ENCODE data around the gene SEC22A. TPM values are rescaled to one million over a fixed set of nuclear protein-coding genes. Genes with fewer than 3 reads are reported as not detected.
A peak's percentile ranks its signal among the peaks of the same experiment; 100 is the strongest.

The SEC22A gene
- total and polyA plus RNA-seq, 2 of the 8 experiments (the other 6 are each of a cell fraction or from before 2014, with no cell fraction given), result 10.6 to 17.1 TPM

DNA sequence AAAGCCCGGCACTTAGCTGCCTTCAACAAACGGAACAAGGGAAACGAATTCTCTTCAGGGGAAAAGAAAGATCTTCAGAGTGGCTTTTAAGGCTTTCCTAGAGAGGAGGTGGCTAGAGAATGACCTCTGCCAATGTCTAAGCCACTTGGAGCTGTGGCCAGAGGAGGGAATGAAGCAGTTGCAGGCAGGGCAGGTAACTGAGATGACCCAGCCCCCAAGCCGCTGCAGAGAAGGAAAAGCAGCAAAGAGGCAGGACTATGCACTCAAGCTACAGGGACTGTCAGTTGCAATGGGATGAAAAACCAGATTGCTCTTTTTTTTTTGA, 113.5 kb downstream of the SEC22A start:
- Histone ChIP-seq H3K4me3 (ENCODE audit: extremely low read depth in 1 of 4, insufficient read depth in 2 of 4, low read depth in 3 of 4, low read length in 4 of 4) (peak overlapping the region in 1 of 4 experiments; percentile 50; a peak in 2 of 8 replicates), H2AFZ (ENCODE audit: low read length) (no peak overlapping the region), H3K9ac (replicated peaks in 1 of 4; ENCODE audit: extremely low read depth in 1 of 4, low read depth in 3 of 4, low read length in 3 of 4) (peak overlapping the region in 1 of 4 experiments; percentile 7; a peak in 3 of 7 replicates), H2BK12ac (ENCODE audit: low read depth, low read length) (peak overlapping the region; percentile 84), H2AK5ac (ENCODE audit: low read depth, low read length) (peak overlapping the region; percentile 89; the same call in 1 of the 2 replicates), H3K23me2 (ENCODE audit: low read depth, low read length) (peaks cover 10% of the 10 kb centered on the region; the same call in 1 of the 2 replicates), H2BK20ac (ENCODE audit: low read length) (peak overlapping the region; percentile 94; the same call in 1 of the 2 replicates), H3K27ac (ENCODE audit: low read depth, low read length) (peak overlapping the region; percentile 78; the same call in 1 of the 2 replicates), H2BK120ac (replicated peaks; ENCODE audit: low read depth, low read length) (peak overlapping the region; percentile 97), H3K23ac (ENCODE audit: insufficient read length) (no peak overlapping the region), H3K4me2 (ENCODE audit: insufficient read depth in 1 of 2, low read depth in 2 of 2, low read length in 2 of 2) (peak overlapping the region; percentile 63 to 66), H3K27me3 (replicated peaks in 1 of 4; ENCODE audit: control insufficient read depth in 3 of 4, extremely low read depth in 1 of 4, insufficient read depth in 3 of 4, low read length in 3 of 4) (no peaks in the 10 kb centered on the region; a peak in 1 of 7 replicates), H4K20me1 (replicated peaks in 1 of 2; ENCODE audit: control insufficient read depth in 1 of 2, insufficient read depth in 2 of 2, low read length in 2 of 2) (no peaks in the 10 kb centered on the region), H3K4me1 (replicated peaks in 1 of 4; ENCODE audit: control insufficient read depth in 3 of 4, insufficient read depth in 4 of 4, low read length in 3 of 4) (peaks cover 27 to 64% (median 41%) of the 10 kb centered on the region in 4 experiments), H3K18ac (ENCODE audit: extremely low read depth, low read length) (peak overlapping the region; percentile 91), H3K79me2 (ENCODE audit: control insufficient read depth in 1 of 2, insufficient read depth in 2 of 2, low read length in 2 of 2) (peaks cover 0 to 25% of the 10 kb centered on the region in 2 experiments; a peak in 2 of 4 replicates), H3K36me3 (ENCODE audit: control insufficient read depth in 2 of 4, insufficient read depth in 4 of 4, low read length in 3 of 4) (no peaks in the 10 kb centered on the region; a peak in 1 of 8 replicates), H2BK5ac (ENCODE audit: low read depth, low read length) (peak overlapping the region; percentile 98), H3K56ac (replicated peaks; ENCODE audit: insufficient read length, low read depth, low read length) (no peak overlapping the region), H2BK15ac (ENCODE audit: low read length) (0 out of 2 replicates have a peak overlapping the region, but pooled peaks have one; percentile 36), H4K91ac (replicated peaks; ENCODE audit: insufficient read length, low read length) (peak overlapping the region; percentile 100), H3K4ac (replicated peaks; ENCODE audit: insufficient read length, low read depth, low read length) (no peak overlapping the region), H4K5ac (ENCODE audit: insufficient read length, low read depth, low read length) (peak overlapping the region; percentile 34), H3K79me1 (ENCODE audit: low read depth, low read length) (0 out of 2 replicates have a peak, but pooled peaks cover 2% of the 10 kb centered on the region), H3K9me3 (ENCODE audit: insufficient read depth in 2 of 2, low read depth in 1 of 2, low read length in 1 of 2) (no peaks in the 10 kb centered on the region), H4K8ac (ENCODE audit: extremely low read depth, insufficient read depth, low read length) (no peak overlapping the region), H3K14ac (ENCODE audit: insufficient read length) (no peak overlapping the region)
- 7% methylated on average over 4 of the region's 4 CpGs; no CpG with 5 or more reads in 1 of the 2 experiments for WGBS, 2 experiments (ENCODE audit: extremely low coverage in 1 of 2, insufficient coverage in 1 of 2, insufficient read length in 1 of 2, insufficient replicate concordance in 2 of 2, low coverage in 1 of 2, low lambda C conversion rate in 2 of 2, missing lambda C conversion rate in 1 of 2)
- ChIA-PET POLR2A (ENCODE audit: partially characterized antibody) (interaction anchor here (1.0 to 3.7 kb wide), 16 partner anchors 10 to 337 kb away, joined by 3 to 35 read pairs (median 6); partner anchors contain the start of genes ADCY5 and SEC22A), CTCF (ENCODE audit: partially characterized antibody) (interaction anchor here (0.6 to 3.8 kb wide), 19 partner anchors 9 to 703 kb away, joined by 3 to 39 read pairs (median 5); partner anchors contain the start of gene ADCY5)
- TF ChIP-seq CREB1 (IDR thresholded peaks at IDR 0.05), result peak; percentile 0; the same call in 1 of the 2 replicates
- no peak for TF ChIP-seq HDAC2 (IDR thresholded peaks at IDR 0.05; ENCODE audit: borderline replicate concordance in 1 of 2, low read depth in 2 of 2, low read length in 2 of 2)
- TF ChIP-seq TAF7 (optimal IDR thresholded peaks at IDR 0.05; ENCODE audit: borderline replicate concordance, low read depth, low read length), result peak; percentile 58
- peak; percentile 43 for TF ChIP-seq ASH2L (IDR thresholded peaks at IDR 0.05; ENCODE audit: low read length)
- no peak for TF ChIP-seq SIN3A (conservative IDR thresholded peaks at IDR 0.05 in 1 of 2, IDR thresholded peaks at IDR 0.05 in 1 of 2; ENCODE audit: low read depth in 1 of 2, low read length in 2 of 2)
- peak in 1 of 2 experiments; percentile 16; a peak in 1 of 3 replicates for TF ChIP-seq POLR2A (IDR thresholded peaks at IDR 0.05; ENCODE audit: control extremely low read depth in 1 of 2, low read depth in 2 of 2, low read length in 2 of 2)
- TF ChIP-seq CBX8 (IDR thresholded peaks at IDR 0.05; ENCODE audit: borderline replicate concordance, low read depth, low read length), result no peak
- TF ChIP-seq TAF1 (IDR thresholded peaks at IDR 0.05; ENCODE audit: low read depth, low read length), result peak; percentile 59
- TF ChIP-seq KDM1A (IDR thresholded peaks at IDR 0.05; ENCODE audit: borderline replicate concordance, low read length), result peak; percentile 24; the same call in 1 of the 2 replicates
- no peak for TF ChIP-seq CHD1 (IDR thresholded peaks at IDR 0.05; ENCODE audit: low read depth, low read length)
- 0 out of 2 replicates have a peak, but pooled peaks have one; percentile 1 for TF ChIP-seq SP1 (IDR thresholded peaks at IDR 0.05; ENCODE audit: low read depth, low read length)
- no peak for FAIRE-seq
- peak in 1 of 2 experiments; percentile 60 for DNase-seq (ENCODE audit: low read depth in 1 of 2, low spot score in 2 of 2)
